Epithelial cell of esophagus (primary cell): Measurements from ENCODE around the gene CLPSL1.
A peak's percentile ranks its signal among the peaks of the same experiment; 100 is the strongest.

Source experiments
- DNase-seq: peaks from one replicate; pipeline ENCODE4 v3.0.0; 2010; ENCODE audit warnings: low read depth
- H3K4me3 ChIP-seq: 2 replicates; pipeline ENCODE4 v1.5.1; 2011; ENCODE audit warnings: mild to moderate bottlenecking, low read length, control low read depth
- TF ChIP-seq, protein P1 (sequence below): IDR thresholded peaks from 2 replicates; pipeline ENCODE4 v1.5.1; 2011; ENCODE audit warnings: low read depth, mild to moderate bottlenecking, low read length, control low read depth, inconsistent platforms; ENCODE audit not compliant: insufficient read depth; ENCODE audit errors: missing control alignments

The CLPSL1 gene

DNA sequence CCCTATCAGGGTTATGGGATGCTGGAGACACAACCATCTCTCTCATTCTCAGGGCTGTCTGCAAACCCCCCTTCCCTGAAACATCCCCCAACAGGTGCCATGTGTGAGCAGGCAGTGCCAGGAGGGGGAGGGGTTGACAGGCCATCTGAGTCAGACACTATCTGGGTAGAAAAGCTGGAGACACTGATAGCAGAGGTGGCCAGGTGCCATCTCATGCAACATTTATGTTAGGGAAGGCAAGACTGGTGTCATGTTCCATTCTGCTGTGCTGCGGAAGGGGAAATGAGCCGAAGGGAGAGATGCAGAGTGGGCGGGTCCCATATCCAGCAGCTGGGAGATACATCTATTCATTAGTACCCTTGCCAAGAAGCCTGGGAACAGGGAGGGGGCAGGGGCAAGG lies 27.9 kb downstream of the CLPSL1 start:
- TF ChIP-seq, protein P1, sequence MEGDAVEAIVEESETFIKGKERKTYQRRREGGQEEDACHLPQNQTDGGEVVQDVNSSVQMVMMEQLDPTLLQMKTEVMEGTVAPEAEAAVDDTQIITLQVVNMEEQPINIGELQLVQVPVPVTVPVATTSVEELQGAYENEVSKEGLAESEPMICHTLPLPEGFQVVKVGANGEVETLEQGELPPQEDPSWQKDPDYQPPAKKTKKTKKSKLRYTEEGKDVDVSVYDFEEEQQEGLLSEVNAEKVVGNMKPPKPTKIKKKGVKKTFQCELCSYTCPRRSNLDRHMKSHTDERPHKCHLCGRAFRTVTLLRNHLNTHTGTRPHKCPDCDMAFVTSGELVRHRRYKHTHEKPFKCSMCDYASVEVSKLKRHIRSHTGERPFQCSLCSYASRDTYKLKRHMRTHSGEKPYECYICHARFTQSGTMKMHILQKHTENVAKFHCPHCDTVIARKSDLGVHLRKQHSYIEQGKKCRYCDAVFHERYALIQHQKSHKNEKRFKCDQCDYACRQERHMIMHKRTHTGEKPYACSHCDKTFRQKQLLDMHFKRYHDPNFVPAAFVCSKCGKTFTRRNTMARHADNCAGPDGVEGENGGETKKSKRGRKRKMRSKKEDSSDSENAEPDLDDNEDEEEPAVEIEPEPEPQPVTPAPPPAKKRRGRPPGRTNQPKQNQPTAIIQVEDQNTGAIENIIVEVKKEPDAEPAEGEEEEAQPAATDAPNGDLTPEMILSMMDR: no peak
- H3K4me3 ChIP-seq: no peak overlapping the region
- peak; percentile 25 for DNase-seq

- TF ChIP-seq, protein P1: no peak
- H3K4me3 ChIP-seq: no peak overlapping the region
- DNase-seq: no peak
These were observed 29.0 kb downstream of the CLPSL1 start for GRCh38 chr6:35809809-35810208.

DNA sequence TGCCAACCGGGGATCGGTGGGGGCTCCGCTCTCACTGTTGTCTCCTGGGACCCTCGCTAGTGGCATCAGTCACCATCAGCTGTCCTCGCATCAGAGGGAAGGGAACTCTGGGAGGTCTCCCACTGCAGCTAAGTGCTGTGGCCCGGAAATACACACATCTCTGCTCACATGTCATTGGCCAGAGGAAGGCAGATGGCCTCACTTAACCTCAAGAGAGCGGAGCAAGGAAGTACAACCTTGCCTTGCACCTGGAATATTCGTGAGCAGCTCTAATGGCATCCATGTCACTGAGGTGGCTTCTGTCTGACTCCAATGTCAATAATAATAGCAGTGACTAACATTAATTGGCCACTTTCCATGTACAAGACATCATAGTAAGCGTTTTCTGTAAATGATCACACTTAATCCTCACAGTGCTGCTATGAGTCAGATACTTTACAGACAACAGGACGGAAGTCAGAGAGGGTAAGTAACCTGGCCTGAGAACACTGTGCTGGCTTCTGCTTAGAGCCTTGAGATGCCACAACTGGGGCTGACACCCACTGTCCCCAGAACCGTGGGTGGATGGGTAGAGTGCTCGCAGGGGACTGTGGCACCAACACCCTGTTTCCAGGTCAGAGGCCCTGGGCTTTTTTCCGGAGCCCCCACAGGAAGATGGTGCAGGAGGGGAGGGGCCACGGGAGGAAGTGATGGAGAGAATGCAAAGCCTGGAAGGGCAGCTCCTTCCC lies 30.3 kb downstream of the CLPSL1 start:
- TF ChIP-seq, protein P1: no peak
- no peak overlapping the region for H3K4me3 ChIP-seq

DNA sequence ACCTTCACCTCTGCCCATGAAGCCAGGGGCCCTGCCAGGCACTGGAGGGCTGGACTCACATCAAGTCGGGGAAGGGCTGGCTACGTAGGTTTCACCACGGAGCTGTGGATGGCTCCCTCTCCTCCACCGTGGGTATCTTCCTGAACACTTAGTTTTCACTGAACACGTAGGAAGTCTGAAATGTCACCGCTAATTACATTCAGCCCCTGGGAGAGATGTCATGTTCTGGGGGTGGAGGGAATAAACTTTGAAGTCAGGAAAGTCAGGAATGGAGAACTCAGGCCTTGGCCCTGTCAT lies 30.8 kb downstream of the CLPSL1 start:
- DNase-seq: no peak
- no peak overlapping the region for H3K4me3 ChIP-seq
- TF ChIP-seq, protein P1: no peak

More for the DNA sequence above, 30.3 kb downstream of the CLPSL1 start:
- DNase-seq: peak; percentile 96

GRCh38 chr6:35817515-35817914 lies 36.7 kb downstream of the CLPSL1 start:
- TF ChIP-seq, protein P1: no peak
- DNase-seq: no peak
- no peak overlapping the region for H3K4me3 ChIP-seq

- H3K4me3 ChIP-seq: no peak overlapping the region
- no peak for DNase-seq
- TF ChIP-seq, protein P1: no peak
These were observed 42.8 kb downstream of the CLPSL1 start for GRCh38 chr6:35823601-35824000.

- no peak overlapping the region for H3K4me3 ChIP-seq
- DNase-seq: no peak
- TF ChIP-seq, protein P1: no peak
These were observed 43.9 kb downstream of the CLPSL1 start for GRCh38 chr6:35824552-35825192.
